HepG2 (cell line): Measurements from ENCODE around the gene PDGFD. TPM values are rescaled to one million over a fixed set of nuclear protein-coding genes. Genes with fewer than 3 reads are reported as not detected.

Source experiments
- ATAC-seq: fragments of 200-7000 bp; cut with Tn5 transposase; 3 replicates; pipeline ENCODE4 v1.9.1; 2020; ENCODE audit warnings: mild to moderate bottlenecking, moderate library complexity
- BruUV-seq: library from RNA; stranded (reverse); fragments of 400-500 nt; replicated peaks from 2 replicates; lab custom pipeline; 2021; lab: Mats Ljungman, UMichigan
- CTCF ChIA-PET: fragments of 300-600 bp; formaldehyde crosslinking; extraction: SDS; loops from one replicate; lab custom pipeline; 2021; ENCODE audit warnings: low total read pairs, inconsistent platforms, low intra/inter-chr PET ratio; lab: Yijun Ruan, JAX
- POLR2A ChIA-PET: fragments of 350-600 bp; sonication (Branson Sonifier 250); formaldehyde crosslinking; loops from one replicate; lab custom pipeline; 2020; ENCODE audit warnings: antibody characterized with exemption, inconsistent platforms; lab: Yijun Ruan, JAX
- DNase-seq: peaks from one replicate; pipeline ENCODE4 v3.0.0-alpha.2; 2015; ENCODE audit warnings: low spot score
- FAIRE-seq: peaks from 3 replicates; lab custom pipeline; 2011; peaks lifted over from hg19 to GRCh38; lab: Jason Lieb, UNC
- H2AFZ ChIP-seq: one replicate; pipeline ENCODE4 v1.6.1; 2011; ENCODE audit warnings: low read length, inconsistent platforms
- H3K27ac ChIP-seq: fragments of 300-600 bp; 3 replicates; pipeline ENCODE4 v1.8.0; 2011; ENCODE audit warnings: mixed run types, mild to moderate bottlenecking, mixed read lengths, low read length, inconsistent platforms; ENCODE audit not compliant: insufficient read depth; ENCODE audit errors: extremely low read length
- H3K27me3 ChIP-seq, 2 experiments: fragments of 200-600 bp in 1 of 2; 2 replicates in 1 of 2; 3 replicates in 1 of 2; pipeline versions ENCODE4 v1.6.0 to v1.8.0; 2011; ENCODE audit warnings: low read length in 2 of 2, mild to moderate bottlenecking in 2 of 2, moderate library complexity in 2 of 2, inconsistent platforms in 1 of 2; ENCODE audit not compliant: insufficient read depth in 2 of 2, control insufficient read depth in 1 of 2
- H3K36me3 ChIP-seq, 2 experiments: fragments of 200-600 bp in 1 of 2; replicated peaks in 1 of 2; 2 replicates in 1 of 2; 3 replicates in 1 of 2; pipeline versions ENCODE4 v1.5.1 to v1.8.0; 2011; ENCODE audit warnings: low read length in 2 of 2, inconsistent platforms in 1 of 2; ENCODE audit not compliant: insufficient read depth in 2 of 2, control insufficient read depth in 1 of 2
- H3K4me1 ChIP-seq: 2 replicates; pipeline ENCODE4 v1.5.1; 2012; ENCODE audit warnings: low read length, inconsistent platforms; ENCODE audit not compliant: insufficient read depth
- H3K4me2 ChIP-seq: 2 replicates; pipeline ENCODE4 v1.6.0; 2011; ENCODE audit warnings: low read depth, low read length, inconsistent platforms
- H3K4me3 ChIP-seq, 3 experiments: fragments of 200-600 bp in 1 of 3; sonication (generic), shearing (Covaris generic) in 1 of 3; replicated peaks in 1 of 3; 2 replicates each; pipeline ENCODE4 v1.5.1; 2011 to 2016; ENCODE audit warnings: low read length in 3 of 3, inconsistent platforms in 2 of 3, low read depth in 2 of 3, mild to moderate bottlenecking in 2 of 3, control low read depth in 1 of 3, mixed read lengths in 1 of 3; ENCODE audit not compliant: insufficient read depth in 1 of 3
- H3K79me2 ChIP-seq: one replicate; pipeline ENCODE4 v1.6.1; 2011; ENCODE audit warnings: low read length, inconsistent platforms; ENCODE audit not compliant: insufficient read depth
- H3K9ac ChIP-seq: 2 replicates; pipeline ENCODE4 v1.6.0; 2011; ENCODE audit warnings: mild to moderate bottlenecking, low read depth, low read length, inconsistent platforms; ENCODE audit not compliant: insufficient read depth
- H3K9me3 ChIP-seq: 2 replicates; pipeline ENCODE4 v1.5.1; 2012; ENCODE audit warnings: mild to moderate bottlenecking, low read length
- H4K20me1 ChIP-seq: 2 replicates; pipeline ENCODE4 v1.6.0; 2011; ENCODE audit warnings: inconsistent platforms, mild to moderate bottlenecking, low read length, moderate library complexity; ENCODE audit not compliant: insufficient read depth
- BATF2 ChIP-seq: sonication (generic); formaldehyde crosslinking; IDR thresholded peaks from 2 replicates; pipeline ENCODE4 v1.8.0; 2022; ENCODE audit warnings: mild to moderate bottlenecking, missing genetic modification reagents, moderate library complexity
- BHLHE40 ChIP-seq: IDR thresholded peaks from 2 replicates; pipeline ENCODE4 v1.6.1; 2011; ENCODE audit warnings: low read length, improper control_type of control experiment
- CBX1 ChIP-seq: IDR thresholded peaks from one replicate; pipeline ENCODE4 v1.6.1; 2016; ENCODE audit warnings: antibody characterized with exemption, low read depth
- DPF2 ChIP-seq: sonication (generic); formaldehyde crosslinking; IDR thresholded peaks from 2 replicates; pipeline ENCODE4 v1.4.0; 2020; ENCODE audit warnings: mild to moderate bottlenecking, low read depth, missing genetic modification reagents, borderline replicate concordance
- MED1 ChIP-seq: sonication (generic); formaldehyde crosslinking; IDR thresholded peaks from 2 replicates; pipeline ENCODE4 v1.4.0; 2020; ENCODE audit warnings: missing genetic modification reagents
- NR2F6 ChIP-seq, 2 experiments: IDR thresholded peaks; 2 replicates each; pipeline ENCODE4 v1.6.1; 2016; ENCODE audit warnings: antibody characterized with exemption in 1 of 2, mild to moderate bottlenecking in 1 of 2
- PAXIP1 ChIP-seq: sonication (generic); formaldehyde crosslinking; conservative IDR thresholded peaks from 2 replicates; pipeline ENCODE4 v1.4.0; 2020; ENCODE audit warnings: mild to moderate bottlenecking, missing genetic modification reagents, moderate library complexity
- RARA ChIP-seq: IDR thresholded peaks from 2 replicates; pipeline ENCODE4 v1.6.1; 2016; ENCODE audit warnings: missing genetic modification reagents, missing compliant biosample characterization
- RFXANK ChIP-seq: IDR thresholded peaks from 2 replicates; pipeline ENCODE4 v1.6.1; 2016
- SIN3B ChIP-seq: fragments of 150-350 bp; IDR thresholded peaks from 2 replicates; pipeline ENCODE4 v1.6.1; 2014; ENCODE audit warnings: low read length
- THYN1 ChIP-seq: sonication (generic); formaldehyde crosslinking; IDR thresholded peaks from 2 replicates; pipeline ENCODE4 v1.8.1; 2023; ENCODE audit warnings: low read depth, mild to moderate bottlenecking, moderate library complexity, missing genetic modification reagents, borderline replicate concordance
- TOPORS ChIP-seq: sonication (generic); formaldehyde crosslinking; IDR thresholded peaks from 2 replicates; pipeline ENCODE4 v1.8.0; 2023; ENCODE audit warnings: mild to moderate bottlenecking, missing genetic modification reagents
- U2AF2 ChIP-seq: fragments of 200-400 bp; formaldehyde crosslinking; IDR thresholded peaks from 2 replicates; pipeline ENCODE4 v1.6.1; 2017; ENCODE audit warnings: low read depth, mild to moderate bottlenecking, low read length
- ZBTB42 ChIP-seq: sonication (generic); formaldehyde crosslinking; IDR thresholded peaks from 2 replicates; pipeline ENCODE4 v1.5.0; 2020; ENCODE audit warnings: mild to moderate bottlenecking, missing genetic modification reagents
- ZMAT5 ChIP-seq: sonication (generic); formaldehyde crosslinking; IDR thresholded peaks from 2 replicates; pipeline ENCODE4 v1.5.0; 2020; ENCODE audit warnings: mild to moderate bottlenecking, low read depth, missing genetic modification reagents, borderline replicate concordance
- ZNF121 ChIP-seq: sonication (generic); formaldehyde crosslinking; IDR thresholded peaks from 2 replicates; pipeline ENCODE4 v1.5.0; 2020; ENCODE audit warnings: mild to moderate bottlenecking, missing genetic modification reagents
- ZNF496 ChIP-seq: sonication (generic); formaldehyde crosslinking; IDR thresholded peaks from 2 replicates; pipeline ENCODE4 v1.8.1; 2023; ENCODE audit warnings: mild to moderate bottlenecking, moderate library complexity, missing genetic modification reagents; ENCODE audit not compliant: insufficient replicate concordance
- ZNF772 ChIP-seq: sonication (generic); formaldehyde crosslinking; IDR thresholded peaks from 2 replicates; pipeline ENCODE4 v1.5.0; 2020; ENCODE audit warnings: mild to moderate bottlenecking, missing genetic modification reagents
- ZSCAN5A ChIP-seq: sonication (generic); formaldehyde crosslinking; IDR thresholded peaks from 2 replicates; pipeline ENCODE4 v1.8.0; 2022; ENCODE audit warnings: mild to moderate bottlenecking, missing genetic modification reagents, borderline replicate concordance
- WGBS: methylation state at CpG from one replicate; pipeline ENCODE4 v1.1.6; 2017; ENCODE audit warnings: low lambda C conversion rate; 5-methylcytosine and 5-hydroxymethylcytosine counted together
- in situ Hi-C: cut with HindIII; loops from 2 replicates; pipeline ENCODE4 v1.10.0; 2017; ENCODE audit warnings: low pct_unique_long_range_greater_than_20kb; ENCODE audit not compliant: extremely low pct_ligation_motif_present
- intact Hi-C: fragments of 100-400 bp; cut with micrococcal nuclease; formaldehyde crosslinking; loops from one replicate; pipeline ENCODE4 v1.10.0; 2022; ENCODE audit not compliant: unreplicated experiment
- polyA plus RNA-seq, 8 experiments: library from polyadenylated mRNA; depleted of rRNA in 3 of 8; stranded (reverse) in 7 of 8; unstranded in 1 of 8; fragments of >200 nt; fragmentation: Illumina TruSeq in 4 of 8; extraction: Trizol in 4 of 8; gene quantifications; 2 replicates each; pipeline versions ENCODE4 v1.2.1 to v1.2.3, GENCODE V29; 2011 to 2016; ENCODE audit warnings: low read depth in 4 of 8, missing spikeins in 1 of 8, mixed read lengths in 1 of 8; ENCODE audit not compliant: insufficient read depth in 1 of 8
- total RNA-seq, 5 experiments: library from RNA; depleted of rRNA; stranded (reverse); fragments of >200 nt; fragmentation: Illumina TruSeq; extraction: Trizol; gene quantifications; 2 replicates each; pipeline ENCODE4 v1.2.3, GENCODE V29; 2016; ENCODE audit warnings: low read depth in 1 of 5

PDGFD gene
- total and polyA plus RNA-seq, 2 of the 13 experiments (the other 11 are each of a cell fraction or from before 2014, with no cell fraction given) = 0.09 to 0.29 TPM

GRCh38 chr11:103967985-103968384 lies 196.0 kb downstream of the PDGFD start:
- H3K36me3 ChIP-seq = no peaks in the 10 kb centered on the region
- POLR2A ChIA-PET = no interaction called here
- DNase-seq (no peak), ATAC-seq (no peak), FAIRE-seq (no peak)
- H3K9ac ChIP-seq = no peak overlapping the region
- CTCF ChIA-PET = no interaction called here
- 38% methylated on average over 8 of the region's 8 CpGs for WGBS
- no peaks in the 10 kb centered on the region for H3K79me2 ChIP-seq
- no peaks in the 10 kb centered on the region for H4K20me1 ChIP-seq
- H3K9me3 ChIP-seq = peaks cover 5% of the 10 kb centered on the region; the same call in 1 of the 2 replicates
- no peak overlapping the region for H3K4me3 ChIP-seq
- H3K4me2 ChIP-seq = no peak overlapping the region
- no peak overlapping the region for H2AFZ ChIP-seq
- no peaks in the 10 kb centered on the region for H3K4me1 ChIP-seq
- in situ Hi-C loops (no loop called here), intact Hi-C loops (no loop called here)
- H3K27ac ChIP-seq = no peak overlapping the region
- H3K27me3 ChIP-seq = no peaks in the 10 kb centered on the region
- BruUV-seq = no TSS peak
- TF ChIP-seq ZNF496 (CRISPR knock-in tag) (no peak), BHLHE40 (no peak), ZNF121 (no peak), PAXIP1 (CRISPR knock-in tag) (no peak), ZBTB42 (CRISPR knock-in tag) (no peak), DPF2 (CRISPR knock-in tag) (no peak), MED1 (no peak), SIN3B (no peak), TOPORS (CRISPR knock-in tag) (no peak), RFXANK (CRISPR knock-in tag) (no peak), U2AF2 (no peak), CBX1 (no peak), THYN1 (CRISPR knock-in tag) (no peak), RARA (CRISPR knock-in tag) (no peak), ZMAT5 (no peak), ZSCAN5A (CRISPR knock-in tag) (no peak), NR2F6 (IDR thresholded peaks at IDR 0.05) (no peak), NR2F6 (CRISPR knock-in tag; IDR thresholded peaks at IDR 0.05) (no peak), ZNF772 (CRISPR knock-in tag) (no peak), BATF2 (CRISPR knock-in tag) (no peak)
